Common myeloid progenitor, CD34-positive (primary cell): ENCODE data around the gene NUAK1. TPM values are rescaled to one million over a fixed set of nuclear protein-coding genes. Genes with fewer than 3 reads are reported as not detected.
A peak's percentile ranks its signal among the peaks of the same experiment; 100 is the strongest.

Source experiments
- CTCF ChIA-PET: fragments of 350-600 bp; sonication (Branson Sonifier 250); formaldehyde crosslinking; loops from one replicate; lab custom pipeline; 2021; ENCODE audit warnings: antibody characterized with exemption; lab: Charles Lee
- POLR2A ChIA-PET: fragments of 350-600 bp; sonication (Branson Sonifier 250); formaldehyde crosslinking; loops from one replicate; lab custom pipeline; 2021; ENCODE audit warnings: antibody characterized with exemption; lab: Charles Lee
- DNase-seq, 3 donors: peaks; one replicate each; pipeline versions ENCODE4 v3.0.0 to v3.0.0-alpha.2; 2013
- H3K27ac ChIP-seq, 2 experiments: 1 replicate in 1 of 2; 2 replicates in 1 of 2; pipeline ENCODE4 v1.7.0; 2013; ENCODE audit warnings: inconsistent platforms in 2 of 2, low read length in 2 of 2, mild to moderate bottlenecking in 2 of 2, low read depth in 1 of 2, moderate library complexity in 1 of 2; ENCODE audit not compliant: severe bottlenecking in 2 of 2, insufficient read depth in 1 of 2, poor library complexity in 1 of 2
- H3K27me3 ChIP-seq, 5 experiments: replicated peaks in 2 of 5; 1 replicate in 3 of 5; 2 replicates in 2 of 5; pipeline versions ENCODE4 v1.6.1 to v1.7.0; 2013; ENCODE audit warnings: low read length in 4 of 5, mild to moderate bottlenecking in 2 of 5, moderate library complexity in 2 of 5, inconsistent platforms in 1 of 5; ENCODE audit not compliant: insufficient read depth in 5 of 5, control insufficient read depth in 4 of 5
- H3K36me3 ChIP-seq, 4 experiments: 1 replicate in 2 of 4; 2 replicates in 2 of 4; pipeline versions ENCODE4 v1.6.1 to v1.7.0; 2013; ENCODE audit warnings: low read length in 3 of 4, control low read depth in 1 of 4, mild to moderate bottlenecking in 1 of 4; ENCODE audit not compliant: control insufficient read depth in 4 of 4, insufficient read depth in 4 of 4
- H3K4me1 ChIP-seq, 4 experiments: 1 replicate in 3 of 4; 2 replicates in 1 of 4; pipeline versions ENCODE4 v1.6.1 to v1.7.1; 2013; ENCODE audit warnings: low read length in 3 of 4, mild to moderate bottlenecking in 3 of 4, control low read depth in 1 of 4, inconsistent platforms in 1 of 4, moderate library complexity in 1 of 4; ENCODE audit not compliant: control insufficient read depth in 4 of 4, insufficient read depth in 4 of 4; ENCODE audit errors: control extremely low read depth in 1 of 4
- H3K4me3 ChIP-seq, 7 experiments: 1 replicate in 4 of 7; 2 replicates in 3 of 7; pipeline versions ENCODE4 v1.5.1 to v1.7.0; 2013; ENCODE audit warnings: mild to moderate bottlenecking in 7 of 7, low read length in 6 of 7, moderate library complexity in 6 of 7, inconsistent platforms in 2 of 7, low read depth in 2 of 7, control low read depth in 1 of 7; ENCODE audit not compliant: insufficient read depth in 4 of 7, control insufficient read depth in 1 of 7; ENCODE audit errors: extremely low read depth in 1 of 7
- H3K9me3 ChIP-seq, 5 experiments: 1 replicate in 4 of 5; 2 replicates in 1 of 5; pipeline versions ENCODE4 v1.6.1 to v1.7.1; 2013; ENCODE audit warnings: low read length in 4 of 5, mild to moderate bottlenecking in 2 of 5, inconsistent platforms in 1 of 5, low read depth in 1 of 5, moderate library complexity in 1 of 5; ENCODE audit not compliant: control insufficient read depth in 4 of 5, insufficient read depth in 2 of 5; ENCODE audit errors: control extremely low read depth in 1 of 5
- WGBS: methylation state at CpG from one replicate; pipeline ENCODE4 v1.1.5; 2013; ENCODE audit not compliant: insufficient coverage; 5-methylcytosine and 5-hydroxymethylcytosine counted together
- polyA plus RNA-seq: library from polyadenylated mRNA; unstranded; fragments of 120-200 nt; gene quantifications from one replicate; pipeline ENCODE4 v1.2.1, GENCODE V29; 2013

The NUAK1 gene
- under 0.01 TPM for polyA plus RNA-seq

GRCh38 chr12:106138633-106139421 is at the start of gene NUAK1:
Gene NUAK1 (minus strand): TSS chr12:106138954. CDS start chr12:106138653, 301 bp downstream.
- Histone ChIP-seq H3K27me3 (peaks cover 8 to 84% (median 35%) of the 10 kb centered on the region in 5 experiments), H3K4me3 (peak within 1 kb of the TSS; percentile 5 to 69 (median 44)), H3K27ac (no peak within 1 kb of the TSS), H3K9me3 (peaks cover 0 to 2% (median 0%) of the 10 kb centered on the region in 5 experiments), H3K4me1 (peaks cover 0 to 20% (median 12%) of the 10 kb centered on the region in 4 experiments), H3K36me3 (no peaks in the 10 kb centered on the region)
- CTCF ChIA-PET: interaction anchor here (1.6 to 2.1 kb wide), 2 partner anchors 11 to 718 kb away, joined by 6 to 9 read pairs; no protein-coding TSS in a partner anchor
- WGBS: 0% methylated on average over 67 of the region's 106 CpGs
- DNase-seq: peak in 2 of 3 donors; percentile 51 to 63
- POLR2A ChIA-PET: interaction anchor here (0.6 kb wide), 1 partner anchor 730 kb away, joined by 3 read pairs; no protein-coding TSS in a partner anchor

GRCh38 chr12:106188256-106188655 is 49.5 kb upstream of the NUAK1 start:
- no peak for DNase-seq
- Histone ChIP-seq H3K4me3 (no peak overlapping the region), H3K36me3 (no peaks in the 10 kb centered on the region), H3K27ac (no peak overlapping the region), H3K9me3 (no peaks in the 10 kb centered on the region), H3K27me3 (peaks cover 2 to 30% (median 11%) of the 10 kb centered on the region in 5 experiments), H3K4me1 (no peaks in the 10 kb centered on the region)
- ChIA-PET CTCF (no interaction called here), POLR2A (no interaction called here)
- WGBS: 73% methylated on average over 5 of the region's 10 CpGs

DNA sequence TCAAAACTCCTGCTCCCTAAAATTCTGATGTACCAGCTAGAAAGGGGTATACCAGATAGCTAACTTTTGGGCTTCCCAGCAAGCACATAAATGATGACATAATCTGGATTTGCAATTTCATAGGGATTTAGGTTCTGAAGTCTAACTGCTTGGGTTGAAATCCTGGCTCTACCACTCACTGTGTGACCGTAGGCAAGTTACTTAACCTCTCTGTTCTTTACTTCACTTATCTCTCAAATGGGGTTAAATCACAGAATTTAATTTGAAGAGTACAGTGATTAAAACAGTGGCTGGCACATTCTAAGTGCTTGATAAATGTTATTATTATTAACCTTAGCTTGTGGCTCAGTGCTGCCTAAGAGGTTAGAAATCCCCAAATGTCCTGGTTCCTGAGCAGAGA is 49.1 kb upstream of the NUAK1 start:
- no peak overlapping the region for H3K4me3 ChIP-seq
- no peaks in the 10 kb centered on the region for H3K4me1 ChIP-seq
- ChIA-PET CTCF (no interaction called here), POLR2A (no interaction called here)
- no peak overlapping the region for H3K27ac ChIP-seq
- DNase-seq: no peak
- WGBS: no CpG with 5 or more reads among the region's 1 CpG
- no peaks in the 10 kb centered on the region for H3K36me3 ChIP-seq
- H3K27me3 ChIP-seq: peaks cover 2 to 30% (median 13%) of the 10 kb centered on the region in 5 experiments
- no peaks in the 10 kb centered on the region for H3K9me3 ChIP-seq

GRCh38 chr12:106187155-106187789 is 48.5 kb upstream of the NUAK1 start:
- no peak for DNase-seq
- H3K4me1 ChIP-seq: no peaks in the 10 kb centered on the region
- H3K27me3 ChIP-seq: peaks cover 2 to 30% (median 13%) of the 10 kb centered on the region in 5 experiments
- CTCF ChIA-PET: no interaction called here
- H3K9me3 ChIP-seq: no peaks in the 10 kb centered on the region
- H3K27ac ChIP-seq: no peak overlapping the region
- 70% methylated on average over 2 of the region's 6 CpGs for WGBS
- POLR2A ChIA-PET: no interaction called here
- H3K4me3 ChIP-seq: no peak overlapping the region
- H3K36me3 ChIP-seq: no peaks in the 10 kb centered on the region

DNA sequence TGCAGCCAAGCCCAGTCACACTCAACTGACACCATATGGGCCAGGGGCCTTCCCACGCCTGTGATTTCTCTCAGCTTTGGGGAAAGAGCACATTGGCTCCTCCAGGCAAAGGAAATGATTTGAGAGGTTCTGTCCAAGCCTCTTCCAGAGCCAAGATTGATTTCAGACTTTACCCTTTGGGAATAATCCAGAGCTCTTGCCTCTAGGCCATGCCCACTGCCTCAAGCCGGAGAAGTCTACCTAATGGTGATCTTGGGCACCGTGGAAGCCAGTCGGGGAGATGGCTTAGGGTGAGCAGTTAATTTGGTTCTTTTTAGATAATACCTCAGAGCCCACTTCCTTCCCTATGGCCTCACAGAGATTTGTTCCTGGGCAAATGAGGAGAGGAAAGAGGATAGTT is 45.0 kb upstream of the NUAK1 start:
- 89% methylated on average over 1 of the region's 4 CpGs for WGBS
- H3K27me3 ChIP-seq: peaks cover 2 to 28% (median 8%) of the 10 kb centered on the region in 5 experiments
- H3K4me1 ChIP-seq: no peaks in the 10 kb centered on the region
- no peak overlapping the region for H3K27ac ChIP-seq
- ChIA-PET CTCF (no interaction called here), POLR2A (no interaction called here)
- no peaks in the 10 kb centered on the region for H3K36me3 ChIP-seq
- no peaks in the 10 kb centered on the region for H3K9me3 ChIP-seq
- H3K4me3 ChIP-seq: no peak overlapping the region
- no peak for DNase-seq

DNA sequence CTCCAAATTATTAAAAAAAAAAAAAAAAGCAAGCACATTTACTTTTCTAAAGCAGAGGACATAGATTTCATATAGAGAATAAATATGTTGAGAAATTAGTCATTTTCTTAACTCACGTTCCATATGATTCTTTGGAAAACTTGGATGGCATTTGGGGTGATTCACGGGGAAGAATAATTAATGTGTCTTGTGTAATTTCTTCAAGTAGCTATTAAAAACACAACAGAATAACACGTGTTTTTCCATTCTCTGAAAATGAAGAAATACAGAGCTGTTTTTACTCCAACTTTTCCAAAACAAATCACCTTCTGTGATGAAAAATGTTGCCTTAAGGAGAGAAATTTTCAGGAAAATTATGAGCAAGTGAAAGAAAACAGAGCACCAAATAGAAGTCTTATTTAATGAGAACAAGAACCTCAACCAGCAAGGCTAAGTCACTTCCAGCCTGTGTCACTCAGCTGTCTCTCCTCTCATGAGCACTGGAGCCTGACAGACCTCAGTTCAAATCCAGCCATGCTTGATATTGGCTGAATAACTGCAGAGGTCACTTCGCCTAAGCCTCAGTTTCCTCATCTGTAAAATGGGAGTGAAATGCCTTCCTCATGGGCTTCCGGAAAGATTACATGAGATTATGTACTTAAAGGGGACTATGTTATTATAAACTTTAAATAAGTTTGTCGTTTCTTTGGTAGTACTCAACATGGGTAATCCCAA is 42.8 kb upstream of the NUAK1 start:
- Histone ChIP-seq H3K27ac (no peak overlapping the region), H3K9me3 (no peaks in the 10 kb centered on the region), H3K27me3 (peaks cover 0 to 12% (median 8%) of the 10 kb centered on the region in 5 experiments), H3K4me1 (no peaks in the 10 kb centered on the region), H3K4me3 (no peak overlapping the region), H3K36me3 (no peaks in the 10 kb centered on the region)
- ChIA-PET POLR2A (no interaction called here), CTCF (no interaction called here)
- no peak for DNase-seq
- no CpG with 5 or more reads among the region's 6 CpGs for WGBS
